ENCODE measurements around the gene UBE2J1. TPM values are rescaled to one million over a fixed set of nuclear protein-coding genes. Genes with fewer than 3 reads are reported as not detected.

Gene UBE2J1
- total and polyA plus RNA-seq, 9 of the 15 experiments (the other 6 are each of a cell fraction or from before 2014, with no cell fraction given): 11.6 to 32.6 (median 22.0) TPM

GRCh38 chr6:89313006-89313405 is 39.5 kb downstream of the UBE2J1 start:
- CTCF ChIA-PET (ENCODE audit: low intra/inter-chr PET ratio): no interaction called here
- Histone ChIP-seq H3K4me2 (ENCODE audit: insufficient read depth, low read length) (no peak overlapping the region), H3K79me2 (ENCODE audit: control insufficient read depth, insufficient read depth, low read length) (no peaks in the 10 kb centered on the region), H3K4me1 (replicated peaks in 1 of 2; ENCODE audit: control insufficient read depth in 2 of 2, insufficient read depth in 2 of 2, low read length in 2 of 2) (peaks cover 0 to 2% of the 10 kb centered on the region in 2 experiments; a peak in 1 of 5 replicates), H3K9ac (ENCODE audit: insufficient read depth in 1 of 2, low read depth in 2 of 2, low read length in 2 of 2) (no peak overlapping the region), H3K27me3 (ENCODE audit: control insufficient read depth in 2 of 2, insufficient read depth in 2 of 2, low read length in 2 of 2) (peaks cover 0 to 11% of the 10 kb centered on the region in 2 experiments; a peak in 1 of 5 replicates), H3K9me3 (replicated peaks; ENCODE audit: control insufficient read depth, insufficient read depth, low read depth, low read length) (no peaks in the 10 kb centered on the region), H3K27ac (ENCODE audit: extremely low read depth, low read depth, low read length) (no peak overlapping the region), H2AFZ (ENCODE audit: low read depth, low read length) (no peak overlapping the region), H3K9me1 (ENCODE audit: control insufficient read depth, insufficient read depth, low read length) (no peaks in the 10 kb centered on the region), H3K4me3 (no peak overlapping the region), H4K20me1 (replicated peaks; ENCODE audit: control insufficient read depth, insufficient read depth, low read length) (no peaks in the 10 kb centered on the region), H3K36me3 (ENCODE audit: control insufficient read depth, insufficient read depth, low read length) (no peaks in the 10 kb centered on the region)
- no peak for FAIRE-seq
- TF ChIP-seq NRF1 (conservative IDR thresholded peaks at IDR 0.05 in 1 of 2, IDR thresholded peaks at IDR 0.05 in 1 of 2) (no peak), ZBTB8A (IDR thresholded peaks at IDR 0.05; ENCODE audit: partially characterized antibody) (no peak), ZNF764 (CRISPR knock-in tag; IDR thresholded peaks at IDR 0.05; ENCODE audit: low read depth) (no peak), HOMEZ (CRISPR knock-in tag; IDR thresholded peaks at IDR 0.05) (no peak), PRMT5 (CRISPR knock-in tag; IDR thresholded peaks at IDR 0.05) (no peak), NR2C1 (IDR thresholded peaks at IDR 0.05) (no peak), NR2C1 (tag; IDR thresholded peaks at IDR 0.05) (no peak), NCOR1 (IDR thresholded peaks at IDR 0.05) (no peak), ZNF707 (CRISPR knock-in tag; conservative IDR thresholded peaks at IDR 0.05) (no peak), GATAD2B (IDR thresholded peaks at IDR 0.05; ENCODE audit: borderline replicate concordance) (no peak), NEUROD1 (IDR thresholded peaks at IDR 0.05; ENCODE audit: borderline replicate concordance, low read depth, low read length, partially characterized antibody) (no peak), CXXC5 (CRISPR knock-in tag; IDR thresholded peaks at IDR 0.05) (no peak)
- TF ChIP-seq, protein P1, sequence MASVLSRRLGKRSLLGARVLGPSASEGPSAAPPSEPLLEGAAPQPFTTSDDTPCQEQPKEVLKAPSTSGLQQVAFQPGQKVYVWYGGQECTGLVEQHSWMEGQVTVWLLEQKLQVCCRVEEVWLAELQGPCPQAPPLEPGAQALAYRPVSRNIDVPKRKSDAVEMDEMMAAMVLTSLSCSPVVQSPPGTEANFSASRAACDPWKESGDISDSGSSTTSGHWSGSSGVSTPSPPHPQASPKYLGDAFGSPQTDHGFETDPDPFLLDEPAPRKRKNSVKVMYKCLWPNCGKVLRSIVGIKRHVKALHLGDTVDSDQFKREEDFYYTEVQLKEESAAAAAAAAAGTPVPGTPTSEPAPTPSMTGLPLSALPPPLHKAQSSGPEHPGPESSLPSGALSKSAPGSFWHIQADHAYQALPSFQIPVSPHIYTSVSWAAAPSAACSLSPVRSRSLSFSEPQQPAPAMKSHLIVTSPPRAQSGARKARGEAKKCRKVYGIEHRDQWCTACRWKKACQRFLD (CRISPR knock-in tag; IDR thresholded peaks at IDR 0.05): no peak
- TF ChIP-seq, protein P2, sequence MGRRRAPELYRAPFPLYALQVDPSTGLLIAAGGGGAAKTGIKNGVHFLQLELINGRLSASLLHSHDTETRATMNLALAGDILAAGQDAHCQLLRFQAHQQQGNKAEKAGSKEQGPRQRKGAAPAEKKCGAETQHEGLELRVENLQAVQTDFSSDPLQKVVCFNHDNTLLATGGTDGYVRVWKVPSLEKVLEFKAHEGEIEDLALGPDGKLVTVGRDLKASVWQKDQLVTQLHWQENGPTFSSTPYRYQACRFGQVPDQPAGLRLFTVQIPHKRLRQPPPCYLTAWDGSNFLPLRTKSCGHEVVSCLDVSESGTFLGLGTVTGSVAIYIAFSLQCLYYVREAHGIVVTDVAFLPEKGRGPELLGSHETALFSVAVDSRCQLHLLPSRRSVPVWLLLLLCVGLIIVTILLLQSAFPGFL (CRISPR knock-in tag; IDR thresholded peaks at IDR 0.05): no peak
- TF ChIP-seq, protein P3, sequence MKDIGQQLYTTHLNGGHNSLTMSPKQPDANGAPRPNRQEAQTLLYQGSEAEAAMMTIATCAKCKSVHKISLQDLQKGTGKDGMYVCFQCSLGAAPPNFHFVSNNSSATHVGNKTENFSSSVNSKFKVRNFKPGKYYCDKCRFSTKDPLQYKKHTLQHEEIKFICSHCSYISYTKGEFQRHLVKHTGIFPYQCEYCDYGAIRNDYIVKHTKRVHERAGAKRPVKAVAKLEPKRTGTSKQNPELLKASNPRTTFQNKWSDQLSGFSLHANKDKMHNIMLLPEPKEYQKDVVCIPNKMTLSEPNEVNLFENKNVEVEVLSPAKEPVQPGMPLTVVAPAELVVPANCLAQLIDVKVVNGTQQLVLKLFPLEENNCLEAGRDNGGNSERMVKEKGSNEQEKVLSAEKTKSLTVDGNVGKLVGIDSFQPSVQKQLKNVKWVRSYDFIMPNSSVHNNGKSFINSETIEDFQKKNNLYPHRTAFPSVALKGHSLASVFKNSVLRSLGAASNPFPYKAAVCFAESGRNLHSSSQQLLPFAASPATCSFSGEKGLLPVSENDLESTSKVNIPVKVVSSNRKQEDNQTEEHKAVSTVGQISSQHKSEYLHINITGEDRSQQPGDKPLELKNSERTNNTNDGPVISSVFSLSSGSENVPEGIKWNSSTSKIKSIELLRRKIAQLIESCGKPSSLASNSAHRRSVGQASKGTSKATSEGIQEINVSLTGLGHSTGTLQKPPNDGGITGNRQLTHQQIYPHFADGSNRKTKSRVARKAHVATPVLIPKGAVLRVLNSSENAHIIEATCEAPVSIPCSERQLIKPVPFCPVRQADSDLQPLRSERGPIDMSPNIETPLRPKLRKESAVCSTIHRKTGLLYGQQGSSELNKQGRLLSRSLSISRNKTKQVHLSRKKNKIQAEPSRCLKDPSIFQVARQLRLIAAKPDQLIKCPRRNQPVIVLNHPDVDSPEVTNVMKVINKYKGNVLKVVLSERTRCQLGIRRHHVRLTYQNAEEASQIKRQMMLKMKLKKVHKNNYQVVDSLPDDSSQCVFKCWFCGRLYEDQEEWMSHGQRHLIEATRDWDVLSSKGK (CRISPR knock-in tag; IDR thresholded peaks at IDR 0.05): no peak
- no peak for ATAC-seq
- in situ Hi-C loops (cut with MboI) (no loop called here), intact Hi-C loops (cut with micrococcal nuclease) (loop anchor here (5.0 kb wide), 2 partner anchors 119 to 299 kb away; partner anchors contain the start of gene ANKRD6)
- 38% methylated on average over 1 of the region's 1 CpG for WGBS (ENCODE audit: insufficient coverage, low coverage, missing lambda C conversion rate)
- POLR2A ChIA-PET: interaction anchor here (1.4 kb wide), 1 partner anchor 38 kb away, joined by 7 read pairs; no protein-coding TSS in a partner anchor
- no TSS peak for BruUV-seq (replicated peaks)
- DNase-seq (ENCODE audit: extremely low read depth in 1 of 4, low spot score in 3 of 4): no peak
